Breast epithelium (tissue), 3 donors: ENCODE measurements around the gene MRPL43.

Experiments
- POLR2A ChIP-seq: fragments of 450-650 bp; IDR thresholded peaks from one replicate; pipeline ENCODE4 v1.6.1; 2016; ENCODE audit warnings: antibody characterized with exemption, mild to moderate bottlenecking, moderate library complexity
- POLR2AphosphoS5 ChIP-seq, 3 donors: sonication (generic); formaldehyde crosslinking; IDR thresholded peaks; one replicate each; pipeline ENCODE4 v1.6.1; 2017; ENCODE audit warnings: antibody characterized with exemption in 3 of 3
- TF ChIP-seq, protein P1 (sequence below), 3 donors: fragments of 450-650 bp; IDR thresholded peaks; one replicate each; pipeline ENCODE4 v1.5.1; 2016 to 2017; ENCODE audit warnings: antibody characterized with exemption in 3 of 3, mild to moderate bottlenecking in 3 of 3, moderate library complexity in 3 of 3

DNA sequence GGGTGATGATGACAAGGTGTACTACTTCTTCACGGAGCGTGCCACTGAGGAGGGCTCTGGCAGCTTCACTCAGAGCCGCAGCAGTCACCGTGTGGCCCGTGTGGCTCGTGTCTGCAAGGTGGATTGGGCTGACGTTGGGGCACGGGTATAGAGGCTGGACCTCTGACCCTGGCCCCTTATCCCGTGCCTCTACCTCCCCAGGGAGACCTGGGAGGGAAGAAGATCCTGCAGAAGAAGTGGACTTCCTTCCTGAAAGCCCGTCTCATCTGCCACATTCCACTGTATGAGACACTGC, 8.4 kb downstream of the MRPL43 start:
- TF ChIP-seq, protein P1, sequence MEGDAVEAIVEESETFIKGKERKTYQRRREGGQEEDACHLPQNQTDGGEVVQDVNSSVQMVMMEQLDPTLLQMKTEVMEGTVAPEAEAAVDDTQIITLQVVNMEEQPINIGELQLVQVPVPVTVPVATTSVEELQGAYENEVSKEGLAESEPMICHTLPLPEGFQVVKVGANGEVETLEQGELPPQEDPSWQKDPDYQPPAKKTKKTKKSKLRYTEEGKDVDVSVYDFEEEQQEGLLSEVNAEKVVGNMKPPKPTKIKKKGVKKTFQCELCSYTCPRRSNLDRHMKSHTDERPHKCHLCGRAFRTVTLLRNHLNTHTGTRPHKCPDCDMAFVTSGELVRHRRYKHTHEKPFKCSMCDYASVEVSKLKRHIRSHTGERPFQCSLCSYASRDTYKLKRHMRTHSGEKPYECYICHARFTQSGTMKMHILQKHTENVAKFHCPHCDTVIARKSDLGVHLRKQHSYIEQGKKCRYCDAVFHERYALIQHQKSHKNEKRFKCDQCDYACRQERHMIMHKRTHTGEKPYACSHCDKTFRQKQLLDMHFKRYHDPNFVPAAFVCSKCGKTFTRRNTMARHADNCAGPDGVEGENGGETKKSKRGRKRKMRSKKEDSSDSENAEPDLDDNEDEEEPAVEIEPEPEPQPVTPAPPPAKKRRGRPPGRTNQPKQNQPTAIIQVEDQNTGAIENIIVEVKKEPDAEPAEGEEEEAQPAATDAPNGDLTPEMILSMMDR (IDR thresholded peaks at IDR 0.05) = no peak
- TF ChIP-seq POLR2A = no peak
- no peak for TF ChIP-seq POLR2AphosphoS5 (IDR thresholded peaks at IDR 0.05)
